SK-N-MC (cell line): Measurements from ENCODE around the gene IMMP2L.

Experiments used
- EZH2 ChIP-seq: fragments of 200-600 bp; sonication (generic); IDR thresholded peaks from one replicate; pipeline ENCODE4 v1.6.1; 2017; ENCODE audit warnings: antibody characterized with exemption
- POLR2AphosphoS5 ChIP-seq: IDR thresholded peaks from 2 replicates; pipeline ENCODE4 v1.6.1; 2012; ENCODE audit warnings: mild to moderate bottlenecking, low read depth, low read length, borderline replicate concordance

GRCh38 chr7:111057066-111057465 is 505.2 kb downstream of the IMMP2L start:
- TF ChIP-seq EZH2 (no peak), POLR2AphosphoS5 (no peak)
